Hepatocyte (in vitro differentiated cells): Measurements from ENCODE around the gene COL6A5. TPM values are rescaled to one million over a fixed set of nuclear protein-coding genes. Genes with fewer than 3 reads are reported as not detected.

Experiments used
- DNase-seq: peaks from one replicate; pipeline ENCODE4 v3.0.0-alpha.2; 2016; ENCODE audit warnings: low spot score
- H2AFZ ChIP-seq: fragments of 200-600 bp; sonication (generic); 2 replicates; pipeline ENCODE4 v1.6.0; 2016; ENCODE audit warnings: antibody characterized with exemption, mild to moderate bottlenecking
- H3K27ac ChIP-seq: fragments of 200-600 bp; sonication (generic); 2 replicates; pipeline ENCODE4 v1.5.1; 2016; ENCODE audit warnings: mild to moderate bottlenecking
- H3K27me3 ChIP-seq: fragments of 200-600 bp; sonication (generic); 2 replicates; pipeline ENCODE4 v1.6.1; 2016
- H3K36me3 ChIP-seq: fragments of 200-600 bp; sonication (generic); replicated peaks from 2 replicates; pipeline ENCODE4 v1.5.1; 2016; ENCODE audit warnings: low read depth; ENCODE audit not compliant: insufficient read depth
- H3K4me1 ChIP-seq: fragments of 200-600 bp; sonication (generic); 2 replicates; pipeline ENCODE4 v1.5.1; 2016; ENCODE audit warnings: mild to moderate bottlenecking, moderate library complexity; ENCODE audit not compliant: insufficient read depth
- H3K4me2 ChIP-seq: fragments of 200-600 bp; sonication (generic); 2 replicates; pipeline ENCODE4 v1.6.0; 2016
- H3K4me3 ChIP-seq: fragments of 200-600 bp; sonication (generic); 2 replicates; pipeline ENCODE4 v1.5.1; 2016; ENCODE audit warnings: mild to moderate bottlenecking
- H3K79me2 ChIP-seq: fragments of 200-600 bp; sonication (generic); 2 replicates; pipeline ENCODE4 v1.6.0; 2017; ENCODE audit warnings: mild to moderate bottlenecking
- H3K9me2 ChIP-seq: fragments of 200-600 bp; sonication (generic); replicated peaks from 2 replicates; pipeline ENCODE4 v1.6.0; 2017; ENCODE audit warnings: mild to moderate bottlenecking; ENCODE audit not compliant: insufficient read depth
- H3K9me3 ChIP-seq: fragments of 200-600 bp; sonication (generic); 2 replicates; pipeline ENCODE4 v1.5.1; 2016; ENCODE audit warnings: low read depth, mild to moderate bottlenecking
- H4K20me1 ChIP-seq: fragments of 200-600 bp; sonication (generic); 2 replicates; pipeline ENCODE4 v1.6.0; 2016; ENCODE audit warnings: mild to moderate bottlenecking; ENCODE audit not compliant: insufficient read depth, poor library complexity, severe bottlenecking
- CTCF ChIP-seq: fragments of 200-600 bp; sonication (generic); IDR thresholded peaks from 2 replicates; pipeline ENCODE4 v1.5.1; 2016; ENCODE audit warnings: antibody characterized with exemption, mild to moderate bottlenecking; ENCODE audit not compliant: poor library complexity
- EZH2 ChIP-seq: fragments of 200-600 bp; sonication (generic); IDR thresholded peaks from 2 replicates; pipeline ENCODE4 v1.6.1; 2016; ENCODE audit warnings: antibody characterized with exemption, mild to moderate bottlenecking, borderline replicate concordance
- EZH2phosphoT487 ChIP-seq: fragments of 200-600 bp; sonication (generic); IDR thresholded peaks from one replicate; pipeline ENCODE4 v1.6.1; 2018; ENCODE audit warnings: antibody characterized with exemption, mild to moderate bottlenecking, low read depth, moderate library complexity; ENCODE audit not compliant: unreplicated experiment, severe bottlenecking
- WGBS: methylation state at CpG from one replicate; pipeline ENCODE4 v1.1.6; 2016; ENCODE audit warnings: low lambda C conversion rate; ENCODE audit errors: missing lambda C conversion rate; 5-methylcytosine and 5-hydroxymethylcytosine counted together
- polyA plus RNA-seq: library from polyadenylated mRNA; unstranded; fragments of >200 nt; fragmentation: Nextera tagmentation; extraction: Ambion mirVana; gene quantifications from 2 replicates; pipeline ENCODE4 v1.2.1, GENCODE V29; 2016
- total RNA-seq: library from RNA; depleted of rRNA; stranded (reverse); fragments of >200 nt; gene quantifications from 2 replicates; pipeline ENCODE4 v1.2.3, GENCODE V29; 2014

Gene COL6A5, protein sequence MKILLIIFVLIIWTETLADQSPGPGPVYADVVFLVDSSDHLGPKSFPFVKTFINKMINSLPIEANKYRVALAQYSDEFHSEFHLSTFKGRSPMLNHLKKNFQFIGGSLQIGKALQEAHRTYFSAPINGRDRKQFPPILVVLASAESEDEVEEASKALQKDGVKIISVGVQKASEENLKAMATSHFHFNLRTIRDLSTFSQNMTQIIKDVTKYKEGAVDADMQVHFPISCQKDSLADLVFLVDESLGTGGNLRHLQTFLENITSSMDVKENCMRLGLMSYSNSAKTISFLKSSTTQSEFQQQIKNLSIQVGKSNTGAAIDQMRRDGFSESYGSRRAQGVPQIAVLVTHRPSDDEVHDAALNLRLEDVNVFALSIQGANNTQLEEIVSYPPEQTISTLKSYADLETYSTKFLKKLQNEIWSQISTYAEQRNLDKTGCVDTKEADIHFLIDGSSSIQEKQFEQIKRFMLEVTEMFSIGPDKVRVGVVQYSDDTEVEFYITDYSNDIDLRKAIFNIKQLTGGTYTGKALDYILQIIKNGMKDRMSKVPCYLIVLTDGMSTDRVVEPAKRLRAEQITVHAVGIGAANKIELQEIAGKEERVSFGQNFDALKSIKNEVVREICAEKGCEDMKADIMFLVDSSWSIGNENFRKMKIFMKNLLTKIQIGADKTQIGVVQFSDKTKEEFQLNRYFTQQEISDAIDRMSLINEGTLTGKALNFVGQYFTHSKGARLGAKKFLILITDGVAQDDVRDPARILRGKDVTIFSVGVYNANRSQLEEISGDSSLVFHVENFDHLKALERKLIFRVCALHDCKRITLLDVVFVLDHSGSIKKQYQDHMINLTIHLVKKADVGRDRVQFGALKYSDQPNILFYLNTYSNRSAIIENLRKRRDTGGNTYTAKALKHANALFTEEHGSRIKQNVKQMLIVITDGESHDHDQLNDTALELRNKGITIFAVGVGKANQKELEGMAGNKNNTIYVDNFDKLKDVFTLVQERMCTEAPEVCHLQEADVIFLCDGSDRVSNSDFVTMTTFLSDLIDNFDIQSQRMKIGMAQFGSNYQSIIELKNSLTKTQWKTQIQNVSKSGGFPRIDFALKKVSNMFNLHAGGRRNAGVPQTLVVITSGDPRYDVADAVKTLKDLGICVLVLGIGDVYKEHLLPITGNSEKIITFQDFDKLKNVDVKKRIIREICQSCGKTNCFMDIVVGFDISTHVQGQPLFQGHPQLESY (N-terminal part only)
- total RNA-seq = 0.08 and 1.1 TPM in 2 replicates
- 0.11 TPM in 2 replicates for polyA plus RNA-seq

DNA sequence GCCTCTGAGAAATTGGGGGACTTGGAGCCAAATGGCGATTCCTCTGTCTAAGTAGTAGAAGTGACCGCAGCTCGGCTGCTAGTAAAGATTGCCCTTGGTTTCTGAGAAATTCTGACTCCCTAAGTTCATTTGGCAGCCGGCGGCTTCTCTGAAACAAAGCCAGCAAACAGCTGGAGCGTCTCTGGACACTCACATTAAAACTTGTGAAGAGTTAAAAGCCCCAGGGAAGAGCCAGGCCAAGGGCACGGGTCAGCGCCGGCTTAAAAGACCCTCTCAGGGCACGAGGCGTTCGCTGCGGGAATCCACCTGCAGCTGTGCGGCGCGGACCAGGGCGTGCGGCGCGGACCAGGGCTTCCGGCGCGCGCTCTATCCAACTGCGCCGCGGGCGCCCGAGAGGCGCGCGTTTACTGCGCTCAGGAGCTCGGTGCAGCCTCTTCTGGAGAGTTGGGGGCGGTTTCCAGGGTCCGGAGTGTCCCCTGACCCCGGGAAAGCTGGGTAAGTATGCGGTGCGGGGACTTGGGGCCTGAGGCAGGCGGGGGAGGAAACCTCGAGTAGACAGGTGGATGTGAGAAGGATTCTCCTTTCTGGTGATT, at the start of gene COL6A5:
COL6A5 (plus strand) TSS at position 186 of the 593 bp plus-strand sequence. CDS start 27,967 bp downstream, outside the sequence.
- H3K9me3 ChIP-seq = no peaks in the 10 kb centered on the region
- H2AFZ ChIP-seq = no peak within 1 kb of the TSS

DNA sequence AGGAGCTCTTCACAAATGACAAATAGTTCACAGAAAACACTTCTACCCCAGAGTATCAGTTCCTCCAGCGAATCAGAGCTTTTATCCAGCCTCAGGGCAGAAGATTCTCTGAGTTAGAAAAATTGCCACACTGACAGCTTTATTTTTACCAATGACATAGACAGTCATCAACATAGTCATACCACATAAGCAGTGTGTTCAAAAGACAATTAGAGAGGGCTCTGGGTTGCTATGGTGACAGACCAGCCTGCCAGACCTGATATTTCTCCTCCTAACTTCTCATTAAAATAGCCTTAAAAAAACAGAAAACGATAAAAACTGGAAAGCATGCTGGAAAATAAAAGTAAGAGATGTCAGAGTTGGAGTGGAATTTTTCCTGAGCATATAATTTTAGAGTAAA, 45.9 kb upstream of the COL6A5 start:
- no peaks in the 10 kb centered on the region for H3K9me2 ChIP-seq
- no peak overlapping the region for H3K4me2 ChIP-seq
- no peaks in the 10 kb centered on the region for H3K9me3 ChIP-seq
- H3K27ac ChIP-seq = no peak overlapping the region
- H3K4me3 ChIP-seq = no peak overlapping the region
- WGBS = 67% methylated on average over 2 of the region's 2 CpGs
- no peak overlapping the region for H2AFZ ChIP-seq
- TF ChIP-seq CTCF = no peak
- TF ChIP-seq EZH2phosphoT487 = no peak
- TF ChIP-seq EZH2 = no peak
- H4K20me1 ChIP-seq = no peaks in the 10 kb centered on the region
- H3K27me3 ChIP-seq = no peaks in the 10 kb centered on the region
- DNase-seq = no peak
- no peaks in the 10 kb centered on the region for H3K36me3 ChIP-seq
- no peaks in the 10 kb centered on the region for H3K4me1 ChIP-seq
- H3K79me2 ChIP-seq = no peaks in the 10 kb centered on the region

More for the DNA sequence above, at the start of gene COL6A5:
- peaks cover 45% of the 10 kb centered on the region for H3K27me3 ChIP-seq
- no peaks in the 10 kb centered on the region for H3K36me3 ChIP-seq
- no peaks in the 10 kb centered on the region for H3K9me2 ChIP-seq
- no peak within 1 kb of the TSS for H3K4me3 ChIP-seq
- H3K79me2 ChIP-seq = no peaks in the 10 kb centered on the region
- H3K4me1 ChIP-seq = no peaks in the 10 kb centered on the region
- H3K4me2 ChIP-seq = peak within 1 kb of the TSS; percentile 72
- peak; percentile 7 for DNase-seq
- H4K20me1 ChIP-seq = no peaks in the 10 kb centered on the region
- WGBS = 3% methylated on average over 40 of the region's 41 CpGs
- no peak within 1 kb of the TSS for H3K27ac ChIP-seq
- no peak for TF ChIP-seq EZH2phosphoT487
- TF ChIP-seq CTCF = no peak
- TF ChIP-seq EZH2 = no peak

GRCh38 chr3:130300888-130301287, 44.6 kb upstream of the COL6A5 start:
- no peak for TF ChIP-seq EZH2phosphoT487
- no peak for TF ChIP-seq EZH2
- no peak for TF ChIP-seq CTCF
- WGBS = 95% methylated on average over 11 of the region's 11 CpGs

More at GRCh38 chr3:130300888-130301287, 44.6 kb upstream of the COL6A5 start:
- Histone ChIP-seq H3K4me2 (no peak overlapping the region), H3K79me2 (no peaks in the 10 kb centered on the region), H2AFZ (no peak overlapping the region), H3K9me3 (no peaks in the 10 kb centered on the region), H4K20me1 (no peaks in the 10 kb centered on the region), H3K4me3 (no peak overlapping the region), H3K27ac (no peak overlapping the region), H3K9me2 (no peaks in the 10 kb centered on the region), H3K4me1 (no peaks in the 10 kb centered on the region), H3K27me3 (no peaks in the 10 kb centered on the region), H3K36me3 (no peaks in the 10 kb centered on the region)
- no peak for DNase-seq
